SJSA1 (cell line): ENCODE results near the gene TAS2R4. TPM values are rescaled to one million over a fixed set of nuclear protein-coding genes. Genes with fewer than 3 reads are reported as not detected.
"Not testable (repeated sequence)": the region's sequence is repeated elsewhere in the genome, so short reads cannot be mapped to it uniquely, and the experiment has no call there.

ENCODE experiments used
- DNase-seq, 2 experiments: peaks; one replicate each; pipeline ENCODE4 v3.0.0-alpha.2; 2015 to 2020; ENCODE audit warnings: low spot score in 2 of 2, low read depth in 1 of 2
- H3K27ac ChIP-seq: fragments of 250-450 bp; sonication (Bioruptor Pico); 2 replicates; pipeline ENCODE4 v1.5.1; 2020; ENCODE audit warnings: mild to moderate bottlenecking, moderate library complexity
- H3K27me3 ChIP-seq: fragments of 250-450 bp; sonication (Bioruptor Pico); replicated peaks from 2 replicates; pipeline ENCODE4 v1.5.1; 2020; ENCODE audit warnings: mild to moderate bottlenecking, moderate library complexity
- H3K36me3 ChIP-seq: fragments of 250-450 bp; sonication (Bioruptor Pico); 2 replicates; pipeline ENCODE4 v1.5.1; 2020; ENCODE audit warnings: mild to moderate bottlenecking
- H3K4me1 ChIP-seq: fragments of 250-450 bp; sonication (Bioruptor Pico); replicated peaks from 2 replicates; pipeline ENCODE4 v1.6.1; 2021; ENCODE audit warnings: mild to moderate bottlenecking
- H3K4me3 ChIP-seq: fragments of 250-450 bp; sonication (Bioruptor Pico); 2 replicates; pipeline ENCODE4 v1.5.1; 2020; ENCODE audit warnings: mild to moderate bottlenecking
- H3K9me3 ChIP-seq: fragments of 250-450 bp; sonication (Bioruptor Pico); replicated peaks from 2 replicates; pipeline ENCODE4 v1.5.1; 2020; ENCODE audit warnings: mild to moderate bottlenecking
- total RNA-seq: library from RNA; depleted of rRNA; stranded (reverse); fragments of >200 nt; shearing (Covaris generic); gene quantifications from 2 replicates; pipeline ENCODE4 v1.2.3, GENCODE V29; 2014; rRNA removed

The TAS2R4 gene
- total RNA-seq, 1 experiment from 2014 or later = 0.05 TPM

DNA sequence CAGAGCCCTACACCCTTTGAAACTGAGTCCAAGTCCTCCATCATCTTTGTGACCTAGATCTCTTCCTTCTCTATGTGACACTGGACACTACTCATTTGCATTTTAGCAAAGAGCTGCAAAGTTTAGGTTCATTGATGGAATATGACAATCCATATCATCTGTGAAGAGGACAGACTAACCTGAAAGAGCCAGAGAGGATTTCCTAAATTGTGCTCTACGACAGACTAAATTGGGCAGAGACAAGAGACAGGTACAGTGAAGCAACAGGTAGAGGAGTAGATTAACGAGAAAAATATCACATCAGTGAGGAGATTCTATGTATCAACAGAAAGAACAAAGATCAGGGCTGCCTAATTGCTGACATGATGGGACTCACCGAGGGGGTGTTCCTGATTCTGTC, 12.7 kb upstream of the TAS2R4 start, which contains the start of gene TAS2R3:
TSS of gene TAS2R3 (plus strand) at position 301 of the 400 bp plus-strand sequence. CDS start at position 363, 62 bp downstream.
- H3K9me3 ChIP-seq = no peaks in the 10 kb centered on the region
- peaks cover 16% of the 10 kb centered on the region for H3K36me3 ChIP-seq
- H3K4me3 ChIP-seq = no peak within 1 kb of the TSS
- H3K27ac ChIP-seq = no peak within 1 kb of the TSS
- no peaks in the 10 kb centered on the region for H3K27me3 ChIP-seq
- no peak for DNase-seq
- no peaks in the 10 kb centered on the region for H3K4me1 ChIP-seq

DNA sequence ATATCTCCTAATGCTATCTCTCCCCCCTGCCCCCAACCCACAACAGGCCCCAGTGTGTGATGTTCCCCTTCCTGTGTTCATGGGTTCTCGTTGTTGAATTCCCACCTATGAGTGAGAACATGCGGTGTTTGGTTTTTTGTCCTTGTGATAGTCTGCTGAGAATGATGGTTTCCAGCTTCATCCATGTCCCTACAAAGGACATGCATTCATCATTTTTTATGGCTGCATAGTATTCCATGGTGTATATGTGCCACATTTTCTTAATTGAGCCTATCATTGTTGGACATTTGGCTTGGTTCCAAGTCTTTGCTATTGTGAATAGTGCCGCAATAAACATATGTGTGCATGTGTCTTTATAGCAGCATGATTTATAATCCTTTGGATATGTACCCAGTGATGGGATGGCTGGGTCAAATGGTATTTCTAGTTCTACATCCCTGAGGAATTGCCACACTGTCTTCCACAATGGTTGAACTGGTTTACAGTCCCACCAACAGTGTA, 6.3 kb upstream of the TAS2R4 start:
- not testable (repeated sequence) for H3K4me3 ChIP-seq, DNase-seq, H3K27ac ChIP-seq, H3K27me3 ChIP-seq, H3K36me3 ChIP-seq, H3K9me3 ChIP-seq, H3K4me1 ChIP-seq

- H3K27me3 ChIP-seq = no peaks in the 10 kb centered on the region
- H3K27ac ChIP-seq = no peak overlapping the region
- DNase-seq = peak in 1 of 2 experiments; percentile 17
- H3K4me1 ChIP-seq = no peaks in the 10 kb centered on the region
- H3K9me3 ChIP-seq = no peaks in the 10 kb centered on the region
- no peak overlapping the region for H3K4me3 ChIP-seq
- H3K36me3 ChIP-seq = no peaks in the 10 kb centered on the region
Measured at GRCh38 chr7:141785706-141786552, 9.5 kb downstream of the TAS2R4 start.

DNA sequence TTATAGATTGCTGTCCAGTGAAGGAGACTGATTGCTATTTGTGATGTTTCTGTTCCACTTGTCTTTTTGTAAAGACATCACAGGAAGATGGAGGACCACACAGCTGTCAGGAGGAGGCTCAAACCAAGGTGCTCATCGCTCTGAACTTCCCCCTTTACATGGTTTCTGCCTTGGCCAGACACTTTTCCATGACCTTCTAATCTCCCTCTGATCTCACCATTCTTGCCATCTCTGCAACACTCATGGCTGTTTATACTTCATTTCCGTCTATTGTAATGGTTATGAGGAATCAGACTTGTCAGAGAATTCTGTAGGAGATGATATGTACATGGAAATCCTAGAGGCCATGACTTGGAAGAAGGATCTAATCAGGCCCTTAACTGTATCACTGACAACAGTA, 11.8 kb downstream of the TAS2R4 start:
- Histone ChIP-seq H3K27ac (no peak overlapping the region), H3K36me3 (no peaks in the 10 kb centered on the region), H3K4me3 (no peak overlapping the region), H3K27me3 (no peaks in the 10 kb centered on the region), H3K4me1 (no peaks in the 10 kb centered on the region), H3K9me3 (no peaks in the 10 kb centered on the region)
- DNase-seq = no peak

GRCh38 chr7:141789917-141790316, 13.4 kb downstream of the TAS2R4 start, which contains the start of gene TAS2R5:
Gene TAS2R5, plus strand, starts transcription at chr7:141790217. Its CDS starts 145 bp downstream, at chr7:141790362.
- Histone ChIP-seq H3K9me3 (no peaks in the 10 kb centered on the region), H3K4me3 (no peak within 1 kb of the TSS), H3K27ac (no peak within 1 kb of the TSS), H3K27me3 (no peaks in the 10 kb centered on the region), H3K4me1 (no peaks in the 10 kb centered on the region), H3K36me3 (no peaks in the 10 kb centered on the region)
- no peak for DNase-seq

DNA sequence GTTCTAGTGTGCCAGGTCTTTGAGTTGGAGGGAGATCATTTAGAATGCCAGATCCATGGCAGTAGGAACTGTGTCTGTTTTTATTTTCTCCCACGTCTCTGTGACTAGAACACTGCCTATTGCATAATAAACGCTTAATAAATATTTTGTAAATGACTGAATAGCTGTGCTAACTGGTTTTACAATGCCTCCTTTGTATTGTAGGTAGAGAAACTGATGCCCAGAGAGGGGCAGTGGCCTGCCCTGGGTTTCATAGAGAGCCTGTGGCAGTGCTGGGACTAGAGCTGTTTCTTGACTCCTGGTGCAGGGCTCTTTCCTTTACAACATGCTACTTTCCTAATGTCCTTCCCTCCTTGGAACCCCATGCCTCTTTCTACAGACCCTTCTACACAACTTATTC, 16.1 kb downstream of the TAS2R4 start:
- no peak overlapping the region for H3K27ac ChIP-seq
- H3K27me3 ChIP-seq = no peaks in the 10 kb centered on the region
- no peaks in the 10 kb centered on the region for H3K4me1 ChIP-seq
- DNase-seq = no peak
- H3K4me3 ChIP-seq = no peak overlapping the region
- no peaks in the 10 kb centered on the region for H3K9me3 ChIP-seq
- H3K36me3 ChIP-seq = no peaks in the 10 kb centered on the region

- H3K27ac ChIP-seq = no peak overlapping the region
- H3K9me3 ChIP-seq = peaks cover 5% of the 10 kb centered on the region; the same call in 1 of the 2 replicates
- no peak overlapping the region for H3K4me3 ChIP-seq
- H3K27me3 ChIP-seq = no peaks in the 10 kb centered on the region
- no peaks in the 10 kb centered on the region for H3K4me1 ChIP-seq
- no peak for DNase-seq
- H3K36me3 ChIP-seq = no peaks in the 10 kb centered on the region
Measured at GRCh38 chr7:141820067-141820466, 43.6 kb downstream of the TAS2R4 start.

GRCh38 chr7:141822432-141822831, 46.0 kb downstream of the TAS2R4 start:
- not testable (repeated sequence) for H3K4me1 ChIP-seq, H3K4me3 ChIP-seq, H3K27me3 ChIP-seq, H3K36me3 ChIP-seq, H3K9me3 ChIP-seq, H3K27ac ChIP-seq, DNase-seq

Other genes with a start within 250 kb of the TAS2R4 start
- gene AGK, start 225.3 kb upstream of the TAS2R4 start, total RNA-seq = 54.2 and 77.9 TPM in 2 replicates
- gene DENND11, start 74.5 kb upstream of the TAS2R4 start, total RNA-seq = 8.3 and 8.5 TPM in 2 replicates
- not detected in 2 replicates for gene WEE2, start 68.3 kb upstream of the TAS2R4 start, total RNA-seq
- gene SSBP1, start 38.3 kb upstream of the TAS2R4 start, total RNA-seq = 213 and 284 TPM in 2 replicates
- gene TAS2R3, start 12.6 kb upstream of the TAS2R4 start, total RNA-seq = 0.18 TPM in 1 of 2 replicates, not detected in the other
- gene TAS2R5, start 13.5 kb downstream of the TAS2R4 start, total RNA-seq = not detected in 2 replicates
- not detected in 2 replicates for gene PRSS37, start 64.8 kb downstream of the TAS2R4 start, total RNA-seq
- gene OR9A4, start 139.7 kb downstream of the TAS2R4 start, total RNA-seq = not detected in 2 replicates
- not detected in 2 replicates for gene CLEC5A, start 170.3 kb downstream of the TAS2R4 start, total RNA-seq
- not detected in 2 replicates for gene TAS2R38, start 197.1 kb downstream of the TAS2R4 start, total RNA-seq
- gene MGAM, start 219.2 kb downstream of the TAS2R4 start, total RNA-seq = not detected in 2 replicates